GM12878 (cell line): ENCODE measurements around the gene PCNX1. TPM values are rescaled to one million over a fixed set of nuclear protein-coding genes. Genes with fewer than 3 reads are reported as not detected.
A peak's percentile ranks its signal among the peaks of the same experiment; 100 is the strongest.

Experiments used
- ATAC-seq: fragments of 200-7000 bp; cut with Tn5 transposase; 3 replicates; pipeline ENCODE4 v1.9.1; 2020; ENCODE audit warnings: mild to moderate bottlenecking, moderate library complexity
- BruUV-seq: library from RNA; stranded (reverse); fragments of 400-500 nt; replicated peaks from 2 replicates; lab custom pipeline; 2021; lab: Mats Ljungman, UMichigan
- CTCF ChIA-PET: fragments of 300-600 bp; sonication (Branson Sonifier 250); formaldehyde crosslinking; extraction: SDS; loops from one replicate; lab custom pipeline; 2021; ENCODE audit warnings: inconsistent platforms; lab: Yijun Ruan, JAX
- POLR2A ChIA-PET: fragments of 350-600 bp; formaldehyde crosslinking; extraction: SDS; loops from one replicate; lab custom pipeline; 2021; ENCODE audit warnings: inconsistent platforms; lab: Charles Lee
- RAD21 ChIA-PET: fragments of 300-600 bp; sonication (Branson Sonifier 250); formaldehyde crosslinking; loops from one replicate; lab custom pipeline; 2023; ENCODE audit warnings: antibody characterized with exemption; ENCODE audit not compliant: unreplicated experiment; lab: Charles Lee
- SMC1A ChIA-PET: fragments of 300-600 bp; sonication (Branson Sonifier 250); formaldehyde crosslinking; loops from one replicate; lab custom pipeline; 2023; ENCODE audit not compliant: unreplicated experiment, uncharacterized antibody; lab: Charles Lee
- DNase-seq: peaks from one replicate; pipeline ENCODE4 v3.0.0-alpha.2; 2011; ENCODE audit warnings: low read depth, low spot score
- FAIRE-seq: peaks from 3 replicates; lab custom pipeline; 2011; peaks lifted over from hg19 to GRCh38; lab: Jason Lieb, UNC
- H2AFZ ChIP-seq: 2 replicates; pipeline ENCODE4 v1.6.0; 2011; ENCODE audit warnings: low read depth, low read length, control low read depth; ENCODE audit not compliant: control insufficient read depth
- H3K27ac ChIP-seq: 2 replicates; pipeline ENCODE4 v1.5.1; 2011; ENCODE audit warnings: control low read depth; ENCODE audit not compliant: control insufficient read depth, insufficient read depth
- H3K27me3 ChIP-seq, 2 experiments: replicated peaks in 1 of 2; 2 replicates each; pipeline versions ENCODE4 v1.6.0 to v1.6.1; 2011; ENCODE audit warnings: low read length in 1 of 2; ENCODE audit not compliant: control insufficient read depth in 2 of 2, insufficient read depth in 2 of 2
- H3K36me3 ChIP-seq, 2 experiments: 2 replicates each; pipeline ENCODE4 v1.5.1; 2011; ENCODE audit warnings: low read length in 1 of 2; ENCODE audit not compliant: control insufficient read depth in 2 of 2, insufficient read depth in 2 of 2
- H3K4me1 ChIP-seq: 2 replicates; pipeline ENCODE4 v1.6.1; 2011; ENCODE audit warnings: mild to moderate bottlenecking, low read length, moderate library complexity, mixed read lengths; ENCODE audit not compliant: control insufficient read depth, insufficient read depth
- H3K4me2 ChIP-seq: 2 replicates; pipeline ENCODE4 v1.6.0; 2011; ENCODE audit warnings: control low read depth; ENCODE audit not compliant: control insufficient read depth, insufficient read depth
- H3K4me3 ChIP-seq: fragments of 200-600 bp; sonication (generic); 2 replicates; pipeline ENCODE4 v1.5.1; 2016
- H3K79me2 ChIP-seq: 2 replicates; pipeline ENCODE4 v1.6.0; 2011; ENCODE audit warnings: low read length; ENCODE audit not compliant: control insufficient read depth, insufficient read depth
- H3K9ac ChIP-seq: 2 replicates; pipeline ENCODE4 v1.8.0; 2011; ENCODE audit warnings: low read length, control low read depth, mixed read lengths; ENCODE audit not compliant: control insufficient read depth, insufficient read depth
- H3K9me3 ChIP-seq: replicated peaks from 3 replicates; pipeline ENCODE4 v1.5.1; 2011; ENCODE audit warnings: mild to moderate bottlenecking, low read length; ENCODE audit not compliant: control insufficient read depth, insufficient read depth
- H4K20me1 ChIP-seq: 2 replicates; pipeline ENCODE4 v1.6.0; 2011; ENCODE audit not compliant: control insufficient read depth, insufficient read depth
- ATF7 ChIP-seq: fragments of 450-650 bp; IDR thresholded peaks from 2 replicates; pipeline ENCODE4 v1.6.1; 2016; ENCODE audit warnings: low read depth, mild to moderate bottlenecking
- BCL11A ChIP-seq: IDR thresholded peaks from 2 replicates; pipeline ENCODE4 v1.6.1; 2011; ENCODE audit warnings: low read depth, low read length
- CHD1 ChIP-seq: IDR thresholded peaks from 2 replicates; pipeline ENCODE4 v1.6.1; 2012; ENCODE audit warnings: low read depth, low read length, improper control_type of control experiment
- CUX1 ChIP-seq: IDR thresholded peaks from 2 replicates; pipeline ENCODE4 v1.6.1; 2012; ENCODE audit warnings: improper control_type of control experiment, low read depth, low read length; ENCODE audit not compliant: insufficient replicate concordance
- E4F1 ChIP-seq: fragments of 450-650 bp; IDR thresholded peaks from 2 replicates; pipeline ENCODE4 v1.6.1; 2018; ENCODE audit warnings: borderline replicate concordance, mild to moderate bottlenecking; ENCODE audit not compliant: partially characterized antibody
- EP300 ChIP-seq, 2 experiments: fragments of 150-350 bp in 1 of 2; IDR thresholded peaks; 2 replicates each; pipeline ENCODE4 v1.6.1; 2011 to 2012; ENCODE audit warnings: low read depth in 2 of 2, low read length in 2 of 2, borderline replicate concordance in 1 of 2, improper control_type of control experiment in 1 of 2, inconsistent platforms in 1 of 2; ENCODE audit not compliant: control insufficient read depth in 1 of 2
- KAT2A ChIP-seq: conservative IDR thresholded peaks from 2 replicates; pipeline ENCODE4 v1.6.1; 2011; ENCODE audit warnings: low read depth, low read length; ENCODE audit not compliant: control insufficient read depth
- MTA3 ChIP-seq: IDR thresholded peaks from 2 replicates; pipeline ENCODE4 v1.6.1; 2012; ENCODE audit warnings: low read length, inconsistent platforms, borderline replicate concordance
- NFIC ChIP-seq: IDR thresholded peaks from 2 replicates; pipeline ENCODE4 v1.6.1; 2012; ENCODE audit warnings: low read depth, mild to moderate bottlenecking, inconsistent platforms, low read length, moderate library complexity
- POLR2AphosphoS5 ChIP-seq: IDR thresholded peaks from 2 replicates; pipeline ENCODE4 v1.6.1; 2011; ENCODE audit warnings: mild to moderate bottlenecking, low read length, inconsistent platforms
- SMARCA5 ChIP-seq: fragments of 450-650 bp; IDR thresholded peaks from 2 replicates; pipeline ENCODE4 v1.6.1; 2017; ENCODE audit warnings: mild to moderate bottlenecking
- SMC3 ChIP-seq: IDR thresholded peaks from 2 replicates; pipeline ENCODE4 v1.6.1; 2011; ENCODE audit warnings: low read length, improper control_type of control experiment, borderline replicate concordance
- ZBTB4 ChIP-seq: fragments of 450-650 bp; formaldehyde crosslinking; IDR thresholded peaks from 2 replicates; pipeline ENCODE4 v1.4.0; 2022; ENCODE audit warnings: mild to moderate bottlenecking, moderate library complexity
- ZNF384 ChIP-seq: IDR thresholded peaks from 2 replicates; pipeline ENCODE4 v1.6.1; 2012; ENCODE audit warnings: low read depth, mild to moderate bottlenecking, low read length, improper control_type of control experiment, borderline replicate concordance
- WGBS: methylation state at CpG from one replicate; pipeline ENCODE4 v1.1.6; 2016; ENCODE audit warnings: low lambda C conversion rate; ENCODE audit not compliant: insufficient replicate concordance, insufficient coverage; ENCODE audit errors: missing lambda C conversion rate; 5-methylcytosine and 5-hydroxymethylcytosine counted together
- in situ Hi-C: fragments of 300-500 bp; cut with MboI; formaldehyde crosslinking; loops from 9 replicates; pipeline ENCODE4 v1.14.3; 2018; ENCODE audit warnings: mixed read lengths
- intact Hi-C: fragments of 100-400 bp; cut with micrococcal nuclease; formaldehyde crosslinking; loops from one replicate; pipeline ENCODE4 v1.14.2; 2022; ENCODE audit not compliant: unreplicated experiment
- polyA plus RNA-seq, 11 experiments: library from polyadenylated mRNA; depleted of rRNA in 4 of 11; unstranded in 6 of 11; stranded (reverse) in 5 of 11; fragments of >200 nt; fragmentation: Nextera tagmentation in 4 of 11; fragmentation: Illumina TruSeq in 1 of 11; extraction: Ambion mirVana in 4 of 11; extraction: Trizol in 1 of 11; gene quantifications; 1 replicate in 1 of 11; 2 replicates in 10 of 11; pipeline versions ENCODE4 v1.2.1 to v1.2.3, GENCODE V29; 2011 to 2016; ENCODE audit warnings: inconsistent platforms in 2 of 11, missing spikeins in 2 of 11, low read depth in 1 of 11
- total RNA-seq, 4 experiments: library from RNA; depleted of rRNA in 3 of 4; stranded (reverse); fragments of >200 nt in 3 of 4; fragmentation: Illumina TruSeq in 1 of 4; extraction: Trizol in 1 of 4; gene quantifications; 2 replicates each; pipeline versions ENCODE4 v1.2.1 to v1.2.3, GENCODE V29; 2013 to 2021

PCNX1 gene
- total and polyA plus RNA-seq, 10 of the 15 experiments (the other 5 are each of a cell fraction or from before 2014, with no cell fraction given), result 4.6 to 53.9 (median 20.5) TPM

- CTCF ChIA-PET, result no interaction called here
- FAIRE-seq, result peak; percentile 59
- no peak for TF ChIP-seq ZNF384
- no peak for TF ChIP-seq NFIC
- no peak for TF ChIP-seq E4F1
- TF ChIP-seq SMARCA5, result no peak
- no peak for TF ChIP-seq ZBTB4 (CRISPR knock-in tag)
- TF ChIP-seq BCL11A, result no peak
- no peak for TF ChIP-seq POLR2AphosphoS5
- TF ChIP-seq CUX1, result no peak
- no peak for TF ChIP-seq KAT2A
- TF ChIP-seq CHD1, result no peak
- TF ChIP-seq SMC3, result no peak
- TF ChIP-seq EP300 (IDR thresholded peaks at IDR 0.05; ENCODE audit: borderline replicate concordance in 1 of 2, control insufficient read depth in 1 of 2, low read depth in 2 of 2, low read length in 2 of 2), result no peak
- TF ChIP-seq MTA3, result no peak
- TF ChIP-seq ATF7, result no peak
Measured at GRCh38 chr14:70987041-70987440, 79.8 kb downstream of the PCNX1 start.

More at GRCh38 chr14:70987041-70987440, 79.8 kb downstream of the PCNX1 start:
- no peaks in the 10 kb centered on the region for H3K4me1 ChIP-seq
- no peak for DNase-seq
- POLR2A ChIA-PET, result no interaction called here
- H3K27ac ChIP-seq, result no peak overlapping the region
- RAD21 ChIA-PET, result no interaction called here
- H3K9me3 ChIP-seq, result no peaks in the 10 kb centered on the region
- WGBS, result 100% methylated on average over 1 of the region's 1 CpG
- H3K79me2 ChIP-seq, result no peaks in the 10 kb centered on the region
- no peak overlapping the region for H3K4me2 ChIP-seq
- no peaks in the 10 kb centered on the region for H3K27me3 ChIP-seq
- no TSS peak for BruUV-seq
- intact Hi-C loops (no loop called here), in situ Hi-C loops (no loop called here)
- ATAC-seq, result no peak
- H3K9ac ChIP-seq, result no peak overlapping the region
- no peak overlapping the region for H3K4me3 ChIP-seq
- no peaks in the 10 kb centered on the region for H4K20me1 ChIP-seq
- H2AFZ ChIP-seq, result no peak overlapping the region
- peaks cover 0 to 2% of the 10 kb centered on the region in 2 experiments; a peak in 2 of 4 replicates for H3K36me3 ChIP-seq
- SMC1A ChIA-PET, result interaction anchor here (0.7 to 1.0 kb wide), 2 partner anchors 163 to 169 kb away, joined by 3 read pairs; no protein-coding TSS in a partner anchor
